ENCODE measurements around the gene BAG3. TPM values are rescaled to one million over a fixed set of nuclear protein-coding genes. Genes with fewer than 3 reads are reported as not detected.

The BAG3 gene
- total and polyA plus RNA-seq, 9 of the 15 experiments (the other 6 are each of a cell fraction or from before 2014, with no cell fraction given) = 2.6 to 27.4 (median 7.2) TPM

DNA sequence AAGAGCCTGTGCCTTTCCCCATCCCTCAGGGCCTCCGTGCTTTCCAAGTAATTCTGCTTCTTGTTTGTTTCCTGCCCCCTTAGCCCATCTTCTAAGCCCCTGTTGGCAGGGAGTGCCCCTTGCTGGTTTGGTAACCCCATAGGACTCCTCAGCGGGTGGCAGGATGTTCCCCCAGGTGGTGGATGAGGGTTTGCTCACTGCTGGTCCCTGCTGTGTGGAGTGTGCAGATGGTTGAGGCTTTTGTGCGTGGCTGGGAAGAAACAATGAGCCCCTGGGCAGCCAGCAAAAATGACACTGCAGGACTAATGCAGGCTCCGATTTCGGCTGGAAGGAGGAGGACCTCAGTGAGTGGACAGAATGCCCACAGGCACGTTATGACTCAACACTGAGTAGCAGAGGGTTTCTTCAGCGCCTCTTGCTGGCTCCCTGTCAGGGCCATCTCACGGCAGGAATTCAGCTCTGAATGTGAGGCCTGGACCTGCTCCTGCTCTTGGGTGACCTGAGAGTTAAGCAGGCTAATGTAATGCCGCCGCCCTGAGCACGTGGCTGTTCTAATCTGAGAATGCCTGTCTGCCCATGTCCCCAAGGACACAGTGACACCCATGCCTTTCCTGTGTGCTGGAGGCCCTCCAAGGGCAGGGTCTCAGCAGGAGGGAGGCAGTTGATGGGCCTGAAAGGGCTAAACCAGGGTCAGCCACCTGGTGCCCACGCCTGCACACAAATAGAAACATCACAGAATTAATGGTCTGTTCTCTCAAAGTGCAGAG is 16.6 kb downstream of the BAG3 start (continued):
- TF ChIP-seq, protein P1, sequence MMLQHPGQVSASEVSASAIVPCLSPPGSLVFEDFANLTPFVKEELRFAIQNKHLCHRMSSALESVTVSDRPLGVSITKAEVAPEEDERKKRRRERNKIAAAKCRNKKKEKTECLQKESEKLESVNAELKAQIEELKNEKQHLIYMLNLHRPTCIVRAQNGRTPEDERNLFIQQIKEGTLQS (IDR thresholded peaks at IDR 0.05) = peak; percentile 47; the same call in 1 of the 2 replicates
- TF ChIP-seq, protein P1 (CRISPR knock-in tag; conservative IDR thresholded peaks at IDR 0.05) = no peak
- TF ChIP-seq TBL1XR1 (IDR thresholded peaks at IDR 0.05; ENCODE audit: low read length in 2 of 2) (no peak), RAD21 (CRISPR knock-in tag; conservative IDR thresholded peaks at IDR 0.05 in 1 of 2, IDR thresholded peaks at IDR 0.05 in 1 of 2) (0 out of 4 replicates have a peak, but pooled peaks of 1 of the 2 experiments have one; percentile 21), DPF2 (IDR thresholded peaks at IDR 0.05) (peak; percentile 43; the same call in 1 of the 2 replicates), ZNF316 (IDR thresholded peaks at IDR 0.05) (peak; percentile 43; the same call in 1 of the 2 replicates), MAFG (tag; conservative IDR thresholded peaks at IDR 0.05) (0 out of 2 replicates have a peak, but pooled peaks have one; percentile 21), ZNF143 (CRISPR knock-in tag; IDR thresholded peaks at IDR 0.05) (no peak), ZNF766 (CRISPR knock-in tag; conservative IDR thresholded peaks at IDR 0.05) (peak; percentile 96), CBFA2T3 (IDR thresholded peaks at IDR 0.05) (0 out of 2 replicates have a peak, but pooled peaks have one; percentile 3), ZNF507 (tag; conservative IDR thresholded peaks at IDR 0.05) (no peak), L3MBTL2 (IDR thresholded peaks at IDR 0.05) (peak; percentile 25; the same call in 1 of the 2 replicates), JUND (IDR thresholded peaks at IDR 0.05; ENCODE audit: borderline replicate concordance, low read depth, low read length) (peak; percentile 75), JUND (tag; IDR thresholded peaks at IDR 0.05; ENCODE audit: borderline replicate concordance, low read depth, low read length) (peak; percentile 40; the same call in 1 of the 3 replicates), CREM (IDR thresholded peaks at IDR 0.05; ENCODE audit: low read depth) (0 out of 2 replicates have a peak, but pooled peaks have one; percentile 16), MEIS2 (IDR thresholded peaks at IDR 0.05; ENCODE audit: partially characterized antibody) (peak; percentile 12), NRF1 (conservative IDR thresholded peaks at IDR 0.05 in 1 of 2, IDR thresholded peaks at IDR 0.05 in 1 of 2) (peak in 1 of 2 experiments; percentile 50; a peak in 2 of 4 replicates), NFE2 (IDR thresholded peaks at IDR 0.05; ENCODE audit: low read depth) (peak; percentile 52), MYNN (IDR thresholded peaks at IDR 0.05) (0 out of 2 replicates have a peak, but pooled peaks have one; percentile 13), MYNN (CRISPR knock-in tag; IDR thresholded peaks at IDR 0.05) (no peak), BHLHE40 (IDR thresholded peaks at IDR 0.05; ENCODE audit: low read length) (0 out of 2 replicates have a peak, but pooled peaks have one; percentile 12)
- TF ChIP-seq, protein P2, sequence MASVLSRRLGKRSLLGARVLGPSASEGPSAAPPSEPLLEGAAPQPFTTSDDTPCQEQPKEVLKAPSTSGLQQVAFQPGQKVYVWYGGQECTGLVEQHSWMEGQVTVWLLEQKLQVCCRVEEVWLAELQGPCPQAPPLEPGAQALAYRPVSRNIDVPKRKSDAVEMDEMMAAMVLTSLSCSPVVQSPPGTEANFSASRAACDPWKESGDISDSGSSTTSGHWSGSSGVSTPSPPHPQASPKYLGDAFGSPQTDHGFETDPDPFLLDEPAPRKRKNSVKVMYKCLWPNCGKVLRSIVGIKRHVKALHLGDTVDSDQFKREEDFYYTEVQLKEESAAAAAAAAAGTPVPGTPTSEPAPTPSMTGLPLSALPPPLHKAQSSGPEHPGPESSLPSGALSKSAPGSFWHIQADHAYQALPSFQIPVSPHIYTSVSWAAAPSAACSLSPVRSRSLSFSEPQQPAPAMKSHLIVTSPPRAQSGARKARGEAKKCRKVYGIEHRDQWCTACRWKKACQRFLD (CRISPR knock-in tag; IDR thresholded peaks at IDR 0.05) = peak; percentile 20; the same call in 1 of the 2 replicates
- TF ChIP-seq, protein P3, sequence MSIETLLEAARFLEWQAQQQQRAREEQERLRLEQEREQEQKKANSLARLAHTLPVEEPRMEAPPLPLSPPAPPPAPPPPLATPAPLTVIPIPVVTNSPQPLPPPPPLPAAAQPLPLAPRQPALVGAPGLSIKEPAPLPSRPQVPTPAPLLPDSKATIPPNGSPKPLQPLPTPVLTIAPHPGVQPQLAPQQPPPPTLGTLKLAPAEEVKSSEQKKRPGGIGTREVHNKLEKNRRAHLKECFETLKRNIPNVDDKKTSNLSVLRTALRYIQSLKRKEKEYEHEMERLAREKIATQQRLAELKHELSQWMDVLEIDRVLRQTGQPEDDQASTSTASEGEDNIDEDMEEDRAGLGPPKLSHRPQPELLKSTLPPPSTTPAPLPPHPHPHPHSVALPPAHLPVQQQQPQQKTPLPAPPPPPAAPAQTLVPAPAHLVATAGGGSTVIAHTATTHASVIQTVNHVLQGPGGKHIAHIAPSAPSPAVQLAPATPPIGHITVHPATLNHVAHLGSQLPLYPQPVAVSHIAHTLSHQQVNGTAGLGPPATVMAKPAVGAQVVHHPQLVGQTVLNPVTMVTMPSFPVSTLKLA (conservative IDR thresholded peaks at IDR 0.05) = peak; percentile 32 to 69; a peak in 2 of 4 replicates
- TF ChIP-seq, protein P4, sequence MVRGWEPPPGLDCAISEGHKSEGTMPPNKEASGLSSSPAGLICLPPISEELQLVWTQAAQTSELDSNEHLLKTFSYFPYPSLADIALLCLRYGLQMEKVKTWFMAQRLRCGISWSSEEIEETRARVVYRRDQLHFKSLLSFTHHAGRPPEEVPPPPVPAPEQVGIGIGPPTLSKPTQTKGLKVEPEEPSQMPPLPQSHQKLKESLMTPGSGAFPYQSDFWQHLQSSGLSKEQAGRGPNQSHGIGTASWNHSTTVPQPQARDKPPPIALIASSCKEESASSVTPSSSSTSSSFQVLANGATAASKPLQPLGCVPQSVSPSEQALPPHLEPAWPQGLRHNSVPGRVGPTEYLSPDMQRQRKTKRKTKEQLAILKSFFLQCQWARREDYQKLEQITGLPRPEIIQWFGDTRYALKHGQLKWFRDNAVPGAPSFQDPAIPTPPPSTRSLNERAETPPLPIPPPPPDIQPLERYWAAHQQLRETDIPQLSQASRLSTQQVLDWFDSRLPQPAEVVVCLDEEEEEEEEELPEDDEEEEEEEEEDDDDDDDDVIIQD (CRISPR knock-in tag; IDR thresholded peaks at IDR 0.05) = no peak
